Fibroblast of lung (primary cell): ENCODE results near the gene CAPZB. TPM values are rescaled to one million over a fixed set of nuclear protein-coding genes. Genes with fewer than 3 reads are reported as not detected.

Source experiments
- DNase-seq, 2 donors: peaks; one replicate each; pipeline versions ENCODE4 v3.0.0 to v3.0.0-alpha.2; 2010; ENCODE audit warnings: low read depth in 2 of 2
- H2AFZ ChIP-seq: 2 replicates; pipeline ENCODE4 v1.5.1; 2012; ENCODE audit warnings: low read length, control low read depth, inconsistent platforms
- H3K27ac ChIP-seq: 2 replicates; pipeline ENCODE4 v1.5.1; 2011; ENCODE audit warnings: low read length, control low read depth; ENCODE audit not compliant: insufficient read depth
- H3K27me3 ChIP-seq: 2 replicates; pipeline ENCODE4 v1.5.1; 2011; ENCODE audit warnings: mild to moderate bottlenecking, low read length; ENCODE audit not compliant: control insufficient read depth, insufficient read depth
- H3K36me3 ChIP-seq: 2 replicates; pipeline ENCODE4 v1.5.1; 2011; ENCODE audit warnings: low read length; ENCODE audit not compliant: control insufficient read depth, insufficient read depth
- H3K4me1 ChIP-seq: 2 replicates; pipeline ENCODE4 v1.5.1; 2011; ENCODE audit warnings: low read length; ENCODE audit not compliant: control insufficient read depth, insufficient read depth; ENCODE audit errors: extremely low read depth
- H3K4me2 ChIP-seq: 2 replicates; pipeline ENCODE4 v1.5.1; 2011; ENCODE audit warnings: low read length, control low read depth; ENCODE audit not compliant: insufficient read depth; ENCODE audit errors: extremely low read depth
- H3K4me3 ChIP-seq, 4 experiments: fragments of 200-600 bp in 1 of 4; sonication (generic) in 1 of 4; replicated peaks in 1 of 4; 2 replicates each; pipeline ENCODE4 v1.5.1; 2011 to 2016; ENCODE audit warnings: low read length in 4 of 4, low read depth in 3 of 4, mild to moderate bottlenecking in 3 of 4, control low read depth in 2 of 4, inconsistent platforms in 1 of 4, mixed read lengths in 1 of 4; ENCODE audit not compliant: insufficient read depth in 1 of 4; ENCODE audit errors: control extremely low read depth in 1 of 4
- H3K79me2 ChIP-seq: 2 replicates; pipeline ENCODE4 v1.5.1; 2012; ENCODE audit warnings: mild to moderate bottlenecking, low read length, inconsistent platforms; ENCODE audit not compliant: control insufficient read depth, insufficient read depth
- H3K9ac ChIP-seq: 2 replicates; pipeline ENCODE4 v1.5.1; 2011; ENCODE audit warnings: mild to moderate bottlenecking, low read length, control low read depth; ENCODE audit not compliant: insufficient read depth
- H3K9me3 ChIP-seq: 2 replicates; pipeline ENCODE4 v1.5.1; 2012; ENCODE audit warnings: low read depth, low read length; ENCODE audit not compliant: control insufficient read depth, insufficient read depth
- H4K20me1 ChIP-seq: 2 replicates; pipeline ENCODE4 v1.5.1; 2011; ENCODE audit warnings: low read length; ENCODE audit not compliant: control insufficient read depth, insufficient read depth; ENCODE audit errors: extremely low read depth
- EZH2 ChIP-seq: IDR thresholded peaks from 2 replicates; pipeline ENCODE4 v1.5.1; 2012; ENCODE audit warnings: low read length, control low read depth, mild to moderate bottlenecking; ENCODE audit errors: missing control alignments
- polyA plus RNA-seq, 2 donors: library from polyadenylated mRNA; depleted of rRNA in 1 of 2; stranded (reverse) in 1 of 2; unstranded in 1 of 2; fragments of >200 nt; gene quantifications; 2 replicates each; pipeline ENCODE4 v1.2.1, GENCODE V29; 2011 to 2012; ENCODE audit warnings: missing spikeins in 1 of 2
- total RNA-seq: library from RNA; depleted of rRNA; stranded (reverse); fragments of >200 nt; gene quantifications from 2 replicates; pipeline ENCODE4 v1.2.1, GENCODE V29; 2014
- TF ChIP-seq, protein P1 (sequence below), 2 donors: IDR thresholded peaks in 1 of 2; conservative IDR thresholded peaks in 1 of 2; 1 replicate in 1 of 2; 2 replicates in 1 of 2; pipeline ENCODE4 v1.5.1; 2011 to 2012; ENCODE audit warnings: low read length in 2 of 2, control low read depth in 1 of 2, inconsistent platforms in 1 of 2, low read depth in 1 of 2, mild to moderate bottlenecking in 1 of 2

CAPZB gene
- total and polyA plus RNA-seq, 2 donors (not counting 1 experiment from before 2014, with no cell fraction given), result 104 to 495 TPM

DNA sequence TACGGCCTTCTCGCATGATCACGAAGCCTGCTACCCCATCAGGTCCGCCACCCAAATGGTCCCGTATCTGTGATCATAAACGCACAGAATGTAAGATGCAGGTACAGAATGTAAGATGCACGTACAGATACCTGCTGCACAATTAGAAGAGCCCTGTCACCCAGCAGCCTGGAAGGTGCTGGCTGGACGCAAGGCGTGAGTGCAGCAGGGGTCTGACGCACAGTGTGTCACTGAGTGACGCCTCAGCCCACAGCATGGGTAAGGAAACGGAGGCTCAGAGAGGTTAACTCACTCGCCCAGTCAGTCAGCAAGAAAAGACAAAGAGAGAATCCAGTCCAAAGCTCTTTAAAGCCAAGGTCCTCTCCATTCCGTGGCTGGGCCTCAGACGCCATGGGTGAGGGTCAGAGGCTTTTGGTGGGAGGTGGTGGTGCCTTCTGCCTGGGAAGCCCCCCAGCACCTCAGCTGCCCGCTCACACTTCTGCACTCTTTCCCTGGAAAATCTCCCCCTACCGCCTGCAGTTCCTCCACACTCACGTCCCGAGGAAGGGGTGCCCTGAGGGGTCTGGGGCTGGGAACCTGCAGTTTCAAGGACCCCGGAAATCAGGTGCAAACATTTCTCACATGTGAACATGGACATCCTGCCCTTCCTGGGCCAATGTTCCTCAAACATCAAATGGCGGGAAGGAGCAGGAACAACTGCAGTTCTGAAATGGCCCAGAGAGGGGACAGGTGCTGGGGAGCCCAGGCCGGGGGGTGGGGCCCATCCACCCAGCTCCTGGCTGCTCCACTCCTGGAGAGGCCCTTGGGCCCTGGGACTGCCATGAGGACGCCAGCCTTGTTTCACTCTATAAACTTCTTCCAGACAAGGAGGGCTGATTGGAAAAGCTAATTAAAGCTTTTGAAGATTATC, 113.9 kb downstream of the CAPZB start:
- no peak overlapping the region for H3K27ac ChIP-seq
- no peak overlapping the region for H2AFZ ChIP-seq
- H3K4me2 ChIP-seq, result no peak overlapping the region
- no peaks in the 10 kb centered on the region for H3K27me3 ChIP-seq
- H3K9me3 ChIP-seq, result no peaks in the 10 kb centered on the region
- TF ChIP-seq, protein P1, sequence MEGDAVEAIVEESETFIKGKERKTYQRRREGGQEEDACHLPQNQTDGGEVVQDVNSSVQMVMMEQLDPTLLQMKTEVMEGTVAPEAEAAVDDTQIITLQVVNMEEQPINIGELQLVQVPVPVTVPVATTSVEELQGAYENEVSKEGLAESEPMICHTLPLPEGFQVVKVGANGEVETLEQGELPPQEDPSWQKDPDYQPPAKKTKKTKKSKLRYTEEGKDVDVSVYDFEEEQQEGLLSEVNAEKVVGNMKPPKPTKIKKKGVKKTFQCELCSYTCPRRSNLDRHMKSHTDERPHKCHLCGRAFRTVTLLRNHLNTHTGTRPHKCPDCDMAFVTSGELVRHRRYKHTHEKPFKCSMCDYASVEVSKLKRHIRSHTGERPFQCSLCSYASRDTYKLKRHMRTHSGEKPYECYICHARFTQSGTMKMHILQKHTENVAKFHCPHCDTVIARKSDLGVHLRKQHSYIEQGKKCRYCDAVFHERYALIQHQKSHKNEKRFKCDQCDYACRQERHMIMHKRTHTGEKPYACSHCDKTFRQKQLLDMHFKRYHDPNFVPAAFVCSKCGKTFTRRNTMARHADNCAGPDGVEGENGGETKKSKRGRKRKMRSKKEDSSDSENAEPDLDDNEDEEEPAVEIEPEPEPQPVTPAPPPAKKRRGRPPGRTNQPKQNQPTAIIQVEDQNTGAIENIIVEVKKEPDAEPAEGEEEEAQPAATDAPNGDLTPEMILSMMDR (conservative IDR thresholded peaks at IDR 0.05 in 1 of 2, IDR thresholded peaks at IDR 0.05 in 1 of 2; ENCODE audit: low read depth in 1 of 2, low read length in 2 of 2), result no peak
- no peak for TF ChIP-seq EZH2
- H3K4me3 ChIP-seq, result no peak overlapping the region
- peaks cover 13% of the 10 kb centered on the region for H3K36me3 ChIP-seq
- peaks cover 11% of the 10 kb centered on the region for H3K4me1 ChIP-seq
- H4K20me1 ChIP-seq, result no peaks in the 10 kb centered on the region
- H3K9ac ChIP-seq, result no peak overlapping the region
- no peak for DNase-seq
- peaks cover 21% of the 10 kb centered on the region for H3K79me2 ChIP-seq

DNA sequence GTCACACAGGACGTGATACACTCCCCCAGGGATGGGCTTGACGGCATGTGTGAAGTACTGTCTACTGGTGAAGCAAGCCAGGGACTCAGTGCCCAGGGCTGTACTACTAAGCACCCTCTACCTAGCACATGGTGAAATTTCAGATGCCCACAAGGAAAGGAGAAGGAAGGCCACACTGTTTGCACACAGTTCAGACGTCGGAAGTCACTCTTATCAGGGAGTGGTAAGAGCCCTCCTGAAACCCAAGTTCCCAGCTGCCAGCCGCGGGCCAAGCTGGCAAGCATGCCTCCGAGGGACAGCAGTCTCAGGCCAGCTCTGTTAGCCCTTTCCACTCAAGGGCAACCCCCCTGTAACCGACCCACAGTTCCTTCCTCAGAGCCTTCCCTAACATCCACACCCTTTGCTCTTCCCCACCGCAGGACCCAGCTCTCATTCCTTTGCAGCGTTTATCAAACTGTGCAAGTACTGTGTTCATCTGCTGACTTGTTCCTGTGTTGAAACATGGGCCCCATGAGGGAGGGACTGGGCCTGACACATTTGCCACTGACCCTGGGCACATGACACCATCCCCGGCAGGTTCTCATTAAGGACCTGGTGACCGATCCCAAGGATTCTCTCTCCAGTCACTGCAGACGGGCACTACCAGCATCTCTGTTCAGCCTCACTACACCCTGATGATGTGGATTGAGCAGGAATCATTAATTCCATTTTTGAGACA, 114.7 kb downstream of the CAPZB start:
- Histone ChIP-seq H3K9me3 (no peaks in the 10 kb centered on the region), H3K79me2 (peaks cover 21% of the 10 kb centered on the region), H3K27ac (no peak overlapping the region), H3K4me3 (no peak overlapping the region), H3K4me1 (peaks cover 11% of the 10 kb centered on the region), H4K20me1 (no peaks in the 10 kb centered on the region), H2AFZ (no peak overlapping the region), H3K36me3 (peaks cover 10% of the 10 kb centered on the region), H3K27me3 (no peaks in the 10 kb centered on the region), H3K9ac (no peak overlapping the region), H3K4me2 (no peak overlapping the region)
- TF ChIP-seq, protein P1 (conservative IDR thresholded peaks at IDR 0.05 in 1 of 2, IDR thresholded peaks at IDR 0.05 in 1 of 2; ENCODE audit: low read depth in 1 of 2, low read length in 2 of 2), result no peak
- no peak for TF ChIP-seq EZH2
- DNase-seq, result no peak

DNA sequence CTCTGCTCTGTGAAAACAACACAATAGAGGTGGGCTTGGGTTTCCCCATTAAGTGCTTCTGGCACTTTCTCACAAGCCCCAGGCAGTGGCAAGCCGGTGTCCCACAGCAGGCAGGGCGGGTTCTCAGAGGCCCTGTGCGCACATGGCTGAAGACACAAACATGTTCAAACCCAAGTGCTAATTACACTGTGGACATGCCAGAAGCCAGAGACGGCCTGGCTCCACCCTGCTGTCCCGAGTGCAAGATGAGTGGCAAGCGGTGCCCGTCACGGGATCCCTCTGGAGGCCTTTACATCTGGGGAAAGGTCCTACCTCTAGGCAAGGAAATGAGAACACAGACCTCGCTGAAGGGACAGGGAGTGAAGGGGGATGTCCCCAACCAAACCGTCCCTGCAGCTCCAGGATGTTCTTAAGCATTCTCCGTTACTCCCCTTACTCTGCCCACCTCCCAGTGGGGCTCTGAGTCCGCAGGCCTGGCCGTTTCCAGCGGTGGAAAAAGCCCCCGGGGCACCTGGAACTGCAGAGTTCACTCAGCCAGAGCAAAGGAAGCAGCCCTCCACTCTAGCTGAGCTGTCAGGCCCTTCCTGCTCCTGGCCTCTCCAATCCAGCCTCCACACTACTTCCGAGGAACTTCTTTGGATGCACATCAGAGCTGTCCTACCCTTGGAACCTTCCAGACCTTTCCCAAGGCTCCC, 115.8 kb downstream of the CAPZB start:
- TF ChIP-seq, protein P1 (conservative IDR thresholded peaks at IDR 0.05 in 1 of 2, IDR thresholded peaks at IDR 0.05 in 1 of 2; ENCODE audit: low read depth in 1 of 2, low read length in 2 of 2), result no peak
- no peak for TF ChIP-seq EZH2
- DNase-seq, result no peak
- peaks cover 24% of the 10 kb centered on the region for H3K79me2 ChIP-seq

More for the DNA sequence above, 115.8 kb downstream of the CAPZB start:
- H3K4me1 ChIP-seq, result peaks cover 11% of the 10 kb centered on the region
- no peak overlapping the region for H2AFZ ChIP-seq
- no peaks in the 10 kb centered on the region for H3K9me3 ChIP-seq
- H3K27ac ChIP-seq, result no peak overlapping the region
- peaks cover 8% of the 10 kb centered on the region for H3K36me3 ChIP-seq
- no peaks in the 10 kb centered on the region for H4K20me1 ChIP-seq
- H3K4me3 ChIP-seq, result no peak overlapping the region
- no peak overlapping the region for H3K4me2 ChIP-seq
- no peak overlapping the region for H3K9ac ChIP-seq
- no peaks in the 10 kb centered on the region for H3K27me3 ChIP-seq
